Right atrium auricular region (tissue), 2 donors: ENCODE data around the gene SCMH1. TPM values are rescaled to one million over a fixed set of nuclear protein-coding genes. Genes with fewer than 3 reads are reported as not detected.

ENCODE experiments used
- DNase-seq: peaks from one replicate; pipeline ENCODE4 v3.0.0-alpha.2; 2019; ENCODE audit warnings: low spot score
- H3K27ac ChIP-seq, 2 donors: fragments of 200-600 bp; sonication (generic); 1 replicate in 1 of 2; 2 replicates in 1 of 2; pipeline ENCODE4 v1.5.1; 2016 to 2019
- H3K27me3 ChIP-seq, 2 donors: fragments of 200-600 bp; sonication (generic); one replicate each; pipeline versions ENCODE4 v1.5.1 to v1.6.0; 2017 to 2019
- H3K36me3 ChIP-seq: fragments of 200-600 bp; sonication (generic); one replicate; pipeline ENCODE4 v1.5.1; 2016
- H3K4me1 ChIP-seq, 2 donors: fragments of 200-600 bp; sonication (generic); one replicate each; pipeline versions ENCODE4 v1.5.1 to v1.6.0; 2017 to 2019
- H3K4me3 ChIP-seq, 2 donors: fragments of 200-600 bp; sonication (generic); 1 replicate in 1 of 2; 2 replicates in 1 of 2; pipeline ENCODE4 v1.5.1; 2017 to 2019; ENCODE audit warnings: mild to moderate bottlenecking in 1 of 2, moderate library complexity in 1 of 2
- H3K9me3 ChIP-seq, 2 donors: fragments of 200-600 bp; sonication (generic); one replicate each; pipeline ENCODE4 v1.5.1; 2019
- total RNA-seq, 2 donors: library from RNA; depleted of rRNA; stranded (reverse); fragments of >200 nt; gene quantifications; one replicate each; pipeline ENCODE4 v1.1.0, GENCODE V29; 2016
- TF ChIP-seq, protein P1 (sequence below), 2 donors: fragments of 200-600 bp; sonication (generic); IDR thresholded peaks; one replicate each; pipeline ENCODE4 v1.5.1; 2019; ENCODE audit warnings: antibody characterized with exemption in 2 of 2

The SCMH1 gene
- total RNA-seq, 2 donors from 2014 or later, result 50.1 to 62.5 TPM

DNA sequence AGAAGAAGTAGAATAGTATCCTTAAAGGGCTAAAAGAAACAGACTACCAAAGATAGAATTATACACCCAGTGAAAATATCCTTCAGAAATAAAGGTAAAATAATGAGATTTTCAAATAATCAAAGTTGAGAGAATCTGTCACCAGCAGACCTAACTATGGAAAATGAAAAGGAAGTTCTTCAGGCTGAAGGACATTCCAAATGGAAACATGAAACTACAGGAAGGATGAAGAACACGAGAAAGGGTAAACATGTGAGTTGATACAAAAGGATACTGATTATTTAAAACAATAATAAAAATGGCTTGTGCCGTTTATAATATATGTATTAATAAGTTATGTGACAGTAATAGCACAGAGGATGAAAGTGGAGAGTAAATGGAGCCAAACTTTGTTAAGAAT lies 163.5 kb downstream of the SCMH1 start:
- Histone ChIP-seq H3K4me3 (no peak overlapping the region), H3K27me3 (no peaks in the 10 kb centered on the region), H3K9me3 (peaks cover 0 to 4% of the 10 kb centered on the region in 2 donors), H3K36me3 (no peaks in the 10 kb centered on the region), H3K4me1 (no peaks in the 10 kb centered on the region), H3K27ac (no peak overlapping the region)
- TF ChIP-seq, protein P1, sequence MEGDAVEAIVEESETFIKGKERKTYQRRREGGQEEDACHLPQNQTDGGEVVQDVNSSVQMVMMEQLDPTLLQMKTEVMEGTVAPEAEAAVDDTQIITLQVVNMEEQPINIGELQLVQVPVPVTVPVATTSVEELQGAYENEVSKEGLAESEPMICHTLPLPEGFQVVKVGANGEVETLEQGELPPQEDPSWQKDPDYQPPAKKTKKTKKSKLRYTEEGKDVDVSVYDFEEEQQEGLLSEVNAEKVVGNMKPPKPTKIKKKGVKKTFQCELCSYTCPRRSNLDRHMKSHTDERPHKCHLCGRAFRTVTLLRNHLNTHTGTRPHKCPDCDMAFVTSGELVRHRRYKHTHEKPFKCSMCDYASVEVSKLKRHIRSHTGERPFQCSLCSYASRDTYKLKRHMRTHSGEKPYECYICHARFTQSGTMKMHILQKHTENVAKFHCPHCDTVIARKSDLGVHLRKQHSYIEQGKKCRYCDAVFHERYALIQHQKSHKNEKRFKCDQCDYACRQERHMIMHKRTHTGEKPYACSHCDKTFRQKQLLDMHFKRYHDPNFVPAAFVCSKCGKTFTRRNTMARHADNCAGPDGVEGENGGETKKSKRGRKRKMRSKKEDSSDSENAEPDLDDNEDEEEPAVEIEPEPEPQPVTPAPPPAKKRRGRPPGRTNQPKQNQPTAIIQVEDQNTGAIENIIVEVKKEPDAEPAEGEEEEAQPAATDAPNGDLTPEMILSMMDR (IDR thresholded peaks at IDR 0.05), result no peak
- DNase-seq, result no peak

DNA sequence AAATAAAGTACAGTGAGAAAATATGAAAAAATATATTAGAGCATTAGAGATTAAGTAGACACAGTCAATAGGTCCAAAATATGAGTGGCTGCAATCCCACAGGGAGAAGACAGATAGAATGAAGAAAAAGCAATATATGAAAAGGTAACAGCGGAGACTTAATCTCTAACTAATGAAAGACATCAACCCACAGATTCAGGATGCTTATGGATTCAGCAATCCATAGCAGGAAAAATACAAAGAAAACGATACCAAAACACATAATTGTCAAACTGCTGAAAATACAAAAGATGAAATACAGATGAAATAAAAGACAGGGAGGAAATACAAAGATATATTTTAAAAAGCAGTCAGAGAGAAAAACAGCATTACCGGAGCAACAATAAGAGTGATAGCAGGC lies 163.9 kb downstream of the SCMH1 start:
- no peak for DNase-seq
- Histone ChIP-seq H3K4me3 (no peak overlapping the region), H3K27me3 (no peaks in the 10 kb centered on the region), H3K9me3 (peaks cover 0 to 4% of the 10 kb centered on the region in 2 donors), H3K36me3 (no peaks in the 10 kb centered on the region), H3K27ac (no peak overlapping the region), H3K4me1 (no peaks in the 10 kb centered on the region)
- TF ChIP-seq, protein P1 (IDR thresholded peaks at IDR 0.05), result no peak

DNA sequence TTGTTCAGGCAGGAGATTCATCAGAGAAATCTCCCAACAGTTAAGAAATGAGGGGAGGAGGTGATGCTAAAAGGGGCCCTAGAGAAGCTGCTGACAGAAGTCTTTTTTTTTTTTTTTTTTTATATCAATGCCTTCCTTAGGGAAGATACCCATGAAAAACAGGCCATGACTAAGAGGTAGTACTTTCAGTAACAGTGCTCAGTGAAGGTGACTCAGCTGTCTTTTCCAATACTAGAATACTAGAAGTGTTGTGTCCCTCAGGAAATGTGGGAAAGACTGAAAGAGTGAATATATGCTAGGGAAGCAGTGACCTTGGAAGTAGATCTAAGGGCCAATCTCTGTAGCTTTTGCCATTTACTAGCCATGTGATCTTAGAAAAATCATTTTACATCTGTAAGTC lies 168.1 kb downstream of the SCMH1 start:
- Histone ChIP-seq H3K36me3 (peaks cover 11% of the 10 kb centered on the region), H3K9me3 (peaks cover 0 to 4% of the 10 kb centered on the region in 2 donors), H3K4me3 (no peak overlapping the region), H3K27ac (no peak overlapping the region), H3K4me1 (no peaks in the 10 kb centered on the region), H3K27me3 (no peaks in the 10 kb centered on the region)
- DNase-seq, result no peak
- TF ChIP-seq, protein P1 (IDR thresholded peaks at IDR 0.05), result no peak

DNA sequence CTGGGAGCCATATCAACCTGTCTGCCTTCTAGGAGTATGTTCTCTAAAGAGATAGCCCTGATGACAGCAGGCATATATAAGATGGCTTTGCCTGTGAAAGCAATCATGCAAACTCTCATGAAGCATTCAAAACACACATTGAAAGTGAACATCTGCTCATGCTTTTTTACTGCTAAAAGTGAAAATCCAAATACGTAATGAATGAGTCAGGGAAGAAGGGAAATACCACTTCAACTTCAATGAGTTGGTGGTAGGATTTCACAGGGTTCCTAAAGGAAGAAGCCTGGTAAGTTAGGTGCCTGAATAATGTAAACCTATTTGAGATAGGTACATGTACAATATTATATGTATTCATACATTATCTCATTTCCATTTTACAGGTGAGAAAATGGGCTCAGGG lies 170.1 kb downstream of the SCMH1 start:
- TF ChIP-seq, protein P1 (IDR thresholded peaks at IDR 0.05), result no peak
- H3K4me3 ChIP-seq, result no peak overlapping the region

DNA sequence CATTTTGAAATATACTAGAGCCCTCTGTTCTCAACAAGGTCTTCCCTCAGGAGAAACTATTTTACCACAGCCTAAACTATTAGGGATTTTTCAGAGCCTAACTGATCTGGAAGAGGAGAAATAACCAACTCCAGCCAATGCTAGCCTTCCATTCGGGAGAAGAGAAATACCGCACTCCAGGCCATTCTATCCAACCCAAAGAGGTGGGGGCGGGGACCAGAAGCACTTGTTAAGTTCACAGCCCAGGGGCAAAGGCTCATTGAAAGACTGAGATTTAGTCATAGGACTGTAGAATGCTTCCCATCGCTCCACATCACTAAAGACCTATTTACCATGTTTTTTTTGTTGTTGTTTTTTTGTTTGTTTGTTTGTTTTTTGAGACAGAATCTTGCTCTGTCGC lies 185.2 kb downstream of the SCMH1 start:
- Histone ChIP-seq H3K4me3 (no peak overlapping the region), H3K27me3 (no peaks in the 10 kb centered on the region), H3K36me3 (peaks cover 25% of the 10 kb centered on the region), H3K4me1 (no peaks in the 10 kb centered on the region), H3K9me3 (no peaks in the 10 kb centered on the region), H3K27ac (no peak overlapping the region)
- TF ChIP-seq, protein P1 (IDR thresholded peaks at IDR 0.05), result no peak
- no peak for DNase-seq

More for the DNA sequence above, 170.1 kb downstream of the SCMH1 start:
- no peak overlapping the region for H3K27ac ChIP-seq
- peaks cover 28% of the 10 kb centered on the region for H3K36me3 ChIP-seq
- DNase-seq, result no peak
- no peaks in the 10 kb centered on the region for H3K27me3 ChIP-seq
- H3K4me1 ChIP-seq, result no peaks in the 10 kb centered on the region
- no peaks in the 10 kb centered on the region for H3K9me3 ChIP-seq

DNA sequence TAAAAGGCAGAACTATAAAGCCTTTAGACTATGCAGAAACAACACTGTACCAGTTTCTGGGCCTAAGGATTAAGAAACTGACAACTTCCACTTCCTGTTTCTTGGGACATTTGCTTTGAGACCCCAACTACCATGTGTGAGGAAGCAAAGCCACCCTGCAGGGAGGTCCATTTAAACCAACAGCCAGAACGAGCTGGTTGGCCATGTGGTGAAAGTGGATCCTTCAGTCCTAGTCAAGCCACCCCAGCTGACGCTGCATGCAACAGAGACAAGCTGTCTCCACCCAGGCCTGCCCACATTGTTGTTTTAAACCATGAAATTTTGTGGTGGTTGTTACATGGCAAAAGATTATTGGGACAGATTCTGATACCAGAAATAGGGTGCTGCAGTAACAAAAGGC lies 188.8 kb downstream of the SCMH1 start:
- no peaks in the 10 kb centered on the region for H3K9me3 ChIP-seq
- H3K4me1 ChIP-seq, result no peaks in the 10 kb centered on the region
- DNase-seq, result no peak
- H3K36me3 ChIP-seq, result peaks cover 20% of the 10 kb centered on the region
- no peaks in the 10 kb centered on the region for H3K27me3 ChIP-seq
- no peak overlapping the region for H3K4me3 ChIP-seq
- TF ChIP-seq, protein P1 (IDR thresholded peaks at IDR 0.05), result no peak
- no peak overlapping the region for H3K27ac ChIP-seq
